SIG-M5 treated with dmso at 0.1 percent for 504 hours (cell line): Measurements from ENCODE around the gene GUCD1.
A peak's percentile ranks its signal among the peaks of the same experiment; 100 is the strongest.
"Not testable (repeated sequence)": the region's sequence is repeated elsewhere in the genome, so short reads cannot be mapped to it uniquely, and the experiment has no call there.

Source experiments
- DNase-seq: peaks from one replicate; lab custom pipeline; 2025; ENCODE audit not compliant: unreplicated experiment; lab: John Stamatoyannopoulos, UW

GUCD1 gene

GRCh38 chr22:24554313-24555164, at the start of gene GUCD1:
Gene GUCD1, minus strand, starts transcription at chr22:24555138. Its CDS starts 147 bp downstream, at chr22:24554991.
- peak; percentile 32 for DNase-seq

GRCh38 chr22:24603770-24604629, 49.1 kb upstream of the GUCD1 start:
- not testable (repeated sequence) for DNase-seq

- DNase-seq: not testable (repeated sequence)
Observed at GRCh38 chr22:24602847-24603769, 48.2 kb upstream of the GUCD1 start, which contains the start of gene GGT1. Gene GGT1, plus strand, starts transcription at chr22:24603193. Its CDS starts 7,889 bp downstream, at chr22:24611082.

GRCh38 chr22:24602105-24602749, 47.3 kb upstream of the GUCD1 start:
- DNase-seq: not testable (repeated sequence)

GRCh38 chr22:24601217-24602104, 46.5 kb upstream of the GUCD1 start:
- DNase-seq: no peak

GRCh38 chr22:24599958-24600715, 45.2 kb upstream of the GUCD1 start:
- DNase-seq: not testable (repeated sequence)

GRCh38 chr22:24599514-24599913, 44.6 kb upstream of the GUCD1 start:
- no peak for DNase-seq

- DNase-seq: not testable (repeated sequence)
Observed at GRCh38 chr22:24597076-24597475, 42.1 kb upstream of the GUCD1 start.

GRCh38 chr22:24595863-24596262, 40.9 kb upstream of the GUCD1 start:
- no peak for DNase-seq

GRCh38 chr22:24595228-24595627, 40.3 kb upstream of the GUCD1 start:
- no peak for DNase-seq

- no peak for DNase-seq
Observed at GRCh38 chr22:24594569-24595120, 39.7 kb upstream of the GUCD1 start.

- DNase-seq: no peak
Observed at GRCh38 chr22:24593836-24594568, 39.1 kb upstream of the GUCD1 start.

GRCh38 chr22:24593559-24593835, 38.6 kb upstream of the GUCD1 start:
- DNase-seq: not testable (repeated sequence)

- DNase-seq: peak; percentile 61
Observed at GRCh38 chr22:24592851-24593558, 38.1 kb upstream of the GUCD1 start, which contains the start of gene LRRC75B. Gene LRRC75B, minus strand, starts transcription at chr22:24593073. Its CDS starts 34 bp downstream, at chr22:24593039.

GRCh38 chr22:24592058-24592850, 37.3 kb upstream of the GUCD1 start:
- DNase-seq: no peak

GRCh38 chr22:24591286-24591830, 36.4 kb upstream of the GUCD1 start:
- no peak for DNase-seq
